Stimulated activated CD4-positive, alpha-beta T cell treated with anti-CD3 and anti-CD28 coated beads, Interleukin-2, amount 100 ng/mL, for 4 hours (primary cell): Measurements from ENCODE around the gene CCDC12.

Source experiments
- DNase-seq: peaks from one replicate; pipeline ENCODE4 v3.0.0-alpha.2; 2020; ENCODE audit warnings: low read depth

CCDC12 gene

GRCh38 chr3:47007482-47008233 lies 31.1 kb upstream of the CCDC12 start:
- no peak for DNase-seq

DNA sequence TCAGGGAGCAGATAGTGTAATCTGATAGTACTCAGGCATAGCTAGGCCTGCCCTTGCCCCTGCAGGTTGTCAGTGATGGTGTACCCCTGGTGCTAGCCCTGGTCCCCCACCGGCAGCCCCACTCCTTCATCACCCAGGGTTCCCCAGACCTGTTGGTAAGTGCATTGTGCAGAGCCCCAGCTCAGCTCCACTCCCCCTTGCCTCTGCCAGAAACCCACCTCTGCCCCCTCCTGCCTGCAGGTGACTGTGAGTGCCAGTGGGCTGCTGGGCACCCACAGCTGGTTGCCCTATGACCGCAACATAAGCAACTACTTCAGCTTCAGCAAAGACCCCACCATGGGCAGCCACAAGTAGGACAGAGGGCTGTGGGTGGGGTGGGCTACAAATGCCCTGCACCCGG lies 30.5 kb upstream of the CCDC12 start:
- no peak for DNase-seq

DNA sequence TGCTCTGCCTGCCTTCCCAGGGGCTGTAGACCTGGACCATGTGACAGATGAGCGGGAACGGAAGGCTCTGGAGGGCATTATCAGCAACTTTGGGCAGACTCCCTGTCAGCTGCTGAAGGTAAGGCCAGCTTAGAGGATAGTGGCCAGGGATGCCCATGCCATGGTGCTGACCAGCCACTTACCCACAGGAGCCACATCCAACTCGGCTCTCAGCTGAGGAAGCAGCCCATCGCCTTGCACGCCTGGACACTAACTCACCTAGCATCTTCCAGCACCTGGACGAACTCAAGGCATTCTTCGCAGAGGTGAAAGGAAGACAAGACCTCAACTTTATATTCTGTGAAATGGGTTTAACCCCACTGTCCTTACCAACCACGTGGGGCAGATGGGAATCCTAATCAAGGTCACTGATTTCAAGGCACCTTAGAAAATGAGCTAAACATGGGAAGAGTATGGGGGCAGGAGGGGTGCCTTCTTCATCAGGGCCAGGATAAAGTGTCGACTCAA lies 29.7 kb upstream of the CCDC12 start:
- DNase-seq = no peak

DNA sequence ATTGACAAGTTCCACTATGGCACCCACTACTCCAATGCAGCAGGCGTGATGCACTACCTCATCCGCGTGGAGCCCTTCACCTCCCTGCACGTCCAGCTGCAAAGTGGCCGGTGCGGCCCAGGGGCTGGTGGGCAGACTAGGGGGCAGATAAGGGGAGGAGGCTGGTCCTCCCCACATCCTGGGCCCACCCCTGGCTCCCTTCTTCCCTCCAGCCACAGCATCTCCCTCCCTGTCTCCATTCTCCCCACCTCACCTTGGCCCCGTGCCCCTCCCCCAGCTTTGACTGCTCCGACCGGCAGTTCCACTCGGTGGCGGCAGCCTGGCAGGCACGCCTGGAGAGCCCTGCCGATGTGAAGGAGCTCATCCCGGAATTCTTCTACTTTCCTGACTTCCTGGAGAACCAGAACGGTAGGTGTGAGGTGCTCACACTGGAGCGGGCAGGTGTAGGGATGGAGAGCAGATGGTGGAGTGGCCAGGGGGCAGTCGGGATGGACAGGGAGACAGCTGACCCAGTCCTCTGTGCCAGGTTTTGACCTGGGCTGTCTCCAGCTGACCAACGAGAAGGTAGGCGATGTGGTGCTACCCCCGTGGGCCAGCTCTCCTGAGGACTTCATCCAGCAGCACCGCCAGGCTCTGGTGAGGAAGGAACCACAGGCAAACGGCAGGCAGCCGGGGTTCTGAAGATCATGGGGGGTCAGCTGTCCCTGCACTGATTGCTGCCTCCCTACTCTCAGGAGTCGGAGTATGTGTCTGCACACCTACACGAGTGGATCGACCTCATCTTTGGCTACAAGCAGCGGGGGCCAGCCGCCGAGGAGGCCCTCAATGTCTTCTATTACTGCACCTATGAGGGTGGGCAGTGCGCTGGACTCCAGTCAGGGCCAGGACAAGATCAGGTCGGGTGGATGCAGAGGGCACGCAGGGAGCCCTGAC lies 28.9 kb upstream of the CCDC12 start:
- DNase-seq = no peak

GRCh38 chr3:47004369-47005211 lies 28.0 kb upstream of the CCDC12 start:
- no peak for DNase-seq

DNA sequence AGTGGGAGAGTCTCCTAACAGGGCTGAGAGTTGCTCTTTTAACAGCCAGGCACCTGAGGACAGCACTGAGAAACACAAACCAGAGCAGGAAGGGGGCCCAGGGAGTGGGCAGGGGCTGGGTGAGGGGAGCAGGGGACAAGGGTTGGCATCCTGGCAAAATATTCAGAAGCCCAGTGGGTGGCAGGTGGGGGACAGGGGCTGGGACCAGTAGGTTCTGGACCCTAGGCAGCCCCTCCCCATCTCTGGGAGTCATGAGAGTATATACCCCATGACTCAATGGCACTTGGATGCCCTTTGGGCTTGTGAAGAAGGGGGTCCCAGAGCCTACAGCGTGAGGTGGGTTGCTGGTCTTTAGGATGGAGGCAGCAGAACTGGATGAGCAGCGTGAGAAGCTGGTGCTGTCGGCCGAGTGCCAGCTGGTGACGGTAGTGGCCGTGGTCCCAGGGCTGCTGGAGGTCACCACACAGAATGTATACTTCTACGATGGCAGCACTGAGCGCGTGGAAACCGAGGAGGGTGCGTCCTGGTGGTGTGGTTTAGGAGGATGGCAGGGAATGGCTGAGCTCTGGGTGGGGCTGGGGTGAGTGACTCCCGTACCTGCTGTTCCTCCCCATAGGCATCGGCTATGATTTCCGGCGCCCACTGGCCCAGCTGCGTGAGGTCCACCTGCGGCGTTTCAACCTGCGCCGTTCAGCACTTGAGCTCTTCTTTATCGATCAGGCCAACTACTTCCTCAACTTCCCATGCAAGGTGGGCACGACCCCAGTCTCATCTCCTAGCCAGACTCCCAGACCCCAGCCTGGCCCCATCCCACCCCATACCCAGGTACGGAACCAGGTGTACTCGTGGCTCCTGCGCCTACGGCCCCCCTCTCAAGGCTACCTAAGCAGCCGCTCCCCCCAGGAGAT lies 27.2 kb upstream of the CCDC12 start:
- DNase-seq = no peak

GRCh38 chr3:47003056-47003410 lies 26.5 kb upstream of the CCDC12 start:
- no peak for DNase-seq

GRCh38 chr3:47002171-47003055 lies 25.9 kb upstream of the CCDC12 start:
- no peak for DNase-seq

DNA sequence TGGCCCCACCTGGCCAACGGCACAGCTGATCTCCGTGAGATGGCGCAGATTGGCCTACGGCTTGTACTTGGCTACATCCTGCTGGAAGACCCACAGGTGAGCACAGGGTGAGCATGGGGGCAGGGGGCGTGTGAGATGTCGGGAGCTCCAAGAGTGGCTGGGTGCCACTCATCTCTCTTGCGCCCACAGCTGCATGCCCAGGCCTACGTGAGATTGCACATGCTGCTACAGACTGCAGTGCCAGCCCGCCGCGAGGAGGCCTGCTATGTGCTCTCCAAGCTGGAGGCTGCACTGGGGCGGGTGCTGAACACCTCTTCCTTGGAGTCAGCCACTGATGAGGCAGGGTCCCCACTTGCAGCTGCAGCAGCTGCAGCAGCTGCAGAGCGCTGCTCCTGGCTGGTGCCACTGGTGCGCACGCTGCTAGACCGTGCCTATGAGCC lies 25.2 kb upstream of the CCDC12 start:
- no peak for DNase-seq

- no peak for DNase-seq
These were observed 24.6 kb upstream of the CCDC12 start for GRCh38 chr3:47000922-47001730.

DNA sequence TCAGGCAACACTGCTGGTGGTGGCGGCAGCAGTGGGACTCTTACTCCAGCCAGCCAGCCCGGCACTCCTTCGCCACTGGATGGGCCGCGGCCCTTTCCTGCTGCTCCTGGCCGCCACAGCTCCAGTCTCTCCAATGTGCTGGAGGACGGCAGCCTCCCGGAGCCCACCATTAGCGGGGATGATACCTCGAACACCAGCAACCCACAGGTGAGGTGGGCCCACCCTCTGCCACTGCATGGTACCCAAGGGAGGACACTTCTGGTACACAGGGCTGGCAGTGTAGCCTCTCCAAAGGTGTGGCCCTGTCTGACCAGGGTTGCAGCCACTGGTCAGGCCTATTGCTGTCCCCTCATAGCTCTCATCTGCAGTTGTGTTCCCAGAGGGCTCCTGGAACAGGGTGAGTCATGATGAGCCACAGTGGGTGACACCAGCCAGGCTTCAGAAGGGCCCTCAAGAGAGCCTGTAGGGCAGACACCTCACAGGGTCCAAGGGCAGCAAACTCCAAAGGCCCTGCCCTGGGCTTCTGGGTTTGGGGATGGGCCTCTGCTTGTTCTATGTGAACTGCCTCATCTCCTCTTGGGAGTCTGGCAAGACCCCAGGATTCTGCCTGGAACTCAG lies 23.8 kb upstream of the CCDC12 start:
- DNase-seq = no peak

DNA sequence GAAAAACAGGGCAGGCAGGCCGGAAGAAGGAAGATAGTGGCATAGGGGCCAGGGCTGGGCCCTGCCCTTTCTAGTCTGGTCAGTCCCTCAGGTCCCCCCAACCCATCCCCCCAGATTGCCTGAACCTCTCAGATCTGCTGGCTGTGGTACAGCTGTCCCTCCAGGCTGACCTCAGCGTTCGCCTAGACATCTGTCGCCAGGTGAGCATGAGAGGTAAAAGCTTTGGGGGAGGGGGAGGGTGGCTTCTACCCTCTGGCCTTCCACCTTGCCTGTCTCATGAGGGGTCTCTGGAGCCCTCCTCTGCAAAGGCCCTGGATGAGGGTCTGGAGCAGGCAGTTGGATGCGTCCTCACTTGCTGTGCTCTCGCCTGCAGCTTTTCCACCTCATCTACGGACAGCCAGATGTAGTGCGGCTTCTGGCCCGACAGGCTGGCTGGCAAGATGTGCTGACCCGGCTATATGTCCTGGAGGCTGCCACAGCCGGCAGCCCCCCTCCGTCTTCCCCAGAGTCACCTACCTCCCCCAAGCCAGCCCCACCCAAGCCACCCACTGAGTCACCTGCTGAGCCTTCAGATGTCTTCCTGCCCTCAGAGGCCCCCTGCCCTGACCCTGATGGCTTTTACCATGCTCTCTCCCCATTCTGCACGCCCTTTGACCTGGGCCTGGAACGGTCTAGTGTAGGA lies 23.1 kb upstream of the CCDC12 start:
- no peak for DNase-seq

GRCh38 chr3:46998852-46999515 lies 22.4 kb upstream of the CCDC12 start:
- no peak for DNase-seq

- peak; percentile 61 for DNase-seq
These were observed 21.7 kb upstream of the CCDC12 start for GRCh38 chr3:46998121-46998851.

DNA sequence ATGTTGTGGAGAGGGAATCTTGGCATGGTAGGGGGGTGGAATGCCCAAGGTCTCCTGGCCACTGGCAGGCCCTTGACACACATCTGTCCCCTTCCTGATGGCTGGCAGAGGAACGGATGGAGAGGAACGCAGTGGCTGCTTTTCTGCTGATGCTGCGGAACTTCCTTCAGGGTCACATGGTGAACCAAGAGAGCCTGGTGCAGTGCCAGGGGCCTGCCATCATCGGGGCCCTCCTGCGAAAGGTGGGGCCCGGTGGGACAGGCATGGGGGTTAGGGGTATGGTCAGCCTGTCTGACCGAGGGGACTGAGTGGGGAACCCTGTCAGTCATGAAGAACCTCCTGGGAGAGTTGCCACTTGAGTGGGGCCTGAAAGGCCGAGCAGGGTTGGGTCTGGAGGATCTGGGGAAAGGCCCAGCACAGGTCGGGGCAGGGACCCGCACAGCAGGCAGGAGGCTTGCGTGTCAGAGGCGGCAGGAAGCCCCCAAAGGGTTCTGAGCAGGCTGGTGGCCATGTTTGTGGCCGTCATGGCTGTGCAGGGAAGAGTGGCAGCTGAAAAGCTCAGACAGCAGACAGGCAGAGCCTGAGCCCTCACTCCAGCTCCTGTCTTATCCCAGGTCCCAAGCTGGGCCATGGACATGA lies 21.0 kb upstream of the CCDC12 start:
- DNase-seq = no peak

GRCh38 chr3:46996689-46997452 lies 20.3 kb upstream of the CCDC12 start:
- DNase-seq = no peak
